ENCODE results near the gene ABL2. TPM values are rescaled to one million over a fixed set of nuclear protein-coding genes. Genes with fewer than 3 reads are reported as not detected.
"Not testable (repeated sequence)": the region's sequence is repeated elsewhere in the genome, so short reads cannot be mapped to it uniquely, and the experiment has no call there.

The ABL2 gene
- total RNA-seq, 1 donor from 2014 or later, result 35.8 TPM

DNA sequence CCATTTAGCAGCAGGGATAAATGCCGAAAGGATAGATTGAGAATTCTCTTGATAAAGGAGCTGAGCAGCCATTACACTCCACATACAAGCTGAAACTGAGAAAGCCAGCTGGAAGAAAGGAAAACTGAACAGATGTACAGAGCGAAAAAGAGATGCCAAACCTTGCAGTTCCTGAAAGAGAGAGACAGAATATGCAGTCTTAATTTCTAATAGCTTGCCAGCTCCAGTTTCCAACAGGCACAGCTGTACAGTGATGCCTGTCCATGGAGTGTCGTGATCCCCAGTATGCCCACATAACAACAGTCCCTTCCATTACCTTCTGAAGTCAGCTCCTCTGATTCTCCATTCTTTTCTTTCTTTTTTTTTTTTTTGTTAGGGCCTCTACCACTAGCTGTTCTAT lies 22.7 kb downstream of the ABL2 start:
- H3K4me3 ChIP-seq (ENCODE audit: low read depth, low read length), result no peak overlapping the region
- no peaks in the 10 kb centered on the region for H3K36me3 ChIP-seq (ENCODE audit: control insufficient read depth, insufficient read depth, low read length)
- H3K27me3 ChIP-seq (ENCODE audit: control insufficient read depth, insufficient read depth, low read length), result no peaks in the 10 kb centered on the region
- DNase-seq (ENCODE audit: low read depth) (no peak), FAIRE-seq (no peak)
- TF ChIP-seq, protein P1, sequence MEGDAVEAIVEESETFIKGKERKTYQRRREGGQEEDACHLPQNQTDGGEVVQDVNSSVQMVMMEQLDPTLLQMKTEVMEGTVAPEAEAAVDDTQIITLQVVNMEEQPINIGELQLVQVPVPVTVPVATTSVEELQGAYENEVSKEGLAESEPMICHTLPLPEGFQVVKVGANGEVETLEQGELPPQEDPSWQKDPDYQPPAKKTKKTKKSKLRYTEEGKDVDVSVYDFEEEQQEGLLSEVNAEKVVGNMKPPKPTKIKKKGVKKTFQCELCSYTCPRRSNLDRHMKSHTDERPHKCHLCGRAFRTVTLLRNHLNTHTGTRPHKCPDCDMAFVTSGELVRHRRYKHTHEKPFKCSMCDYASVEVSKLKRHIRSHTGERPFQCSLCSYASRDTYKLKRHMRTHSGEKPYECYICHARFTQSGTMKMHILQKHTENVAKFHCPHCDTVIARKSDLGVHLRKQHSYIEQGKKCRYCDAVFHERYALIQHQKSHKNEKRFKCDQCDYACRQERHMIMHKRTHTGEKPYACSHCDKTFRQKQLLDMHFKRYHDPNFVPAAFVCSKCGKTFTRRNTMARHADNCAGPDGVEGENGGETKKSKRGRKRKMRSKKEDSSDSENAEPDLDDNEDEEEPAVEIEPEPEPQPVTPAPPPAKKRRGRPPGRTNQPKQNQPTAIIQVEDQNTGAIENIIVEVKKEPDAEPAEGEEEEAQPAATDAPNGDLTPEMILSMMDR (IDR thresholded peaks at IDR 0.05; ENCODE audit: insufficient read depth, low read length, severe bottlenecking), result no peak

DNA sequence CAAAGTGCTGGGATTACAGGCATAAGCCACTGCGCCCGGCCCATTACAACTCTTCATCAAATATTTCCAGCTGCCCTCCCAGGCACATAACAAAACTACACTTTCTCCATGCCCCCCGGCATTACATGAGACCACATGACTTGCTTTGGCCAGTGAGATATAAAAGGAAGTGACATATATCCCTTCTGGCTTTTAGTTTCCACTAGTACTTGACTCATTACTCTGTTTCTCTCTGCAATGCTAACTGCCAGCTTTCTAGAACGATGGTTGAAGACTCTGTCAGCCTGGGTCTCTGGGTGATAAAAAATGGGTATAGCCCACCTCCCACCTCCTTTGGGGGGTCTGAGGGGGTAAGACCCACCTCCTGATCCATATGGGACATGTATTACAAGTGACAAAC lies 24.2 kb downstream of the ABL2 start:
- no peak overlapping the region for H3K4me3 ChIP-seq (ENCODE audit: low read depth, low read length)
- no peaks in the 10 kb centered on the region for H3K27me3 ChIP-seq (ENCODE audit: control insufficient read depth, insufficient read depth, low read length)
- FAIRE-seq (no peak), DNase-seq (ENCODE audit: low read depth) (no peak)
- H3K36me3 ChIP-seq (ENCODE audit: control insufficient read depth, insufficient read depth, low read length), result no peaks in the 10 kb centered on the region
- TF ChIP-seq, protein P1 (IDR thresholded peaks at IDR 0.05; ENCODE audit: insufficient read depth, low read length, severe bottlenecking), result no peak

GRCh38 chr1:179202161-179202560 lies 27.3 kb downstream of the ABL2 start:
- H3K27me3 ChIP-seq (ENCODE audit: control insufficient read depth, insufficient read depth, low read length), result no peaks in the 10 kb centered on the region
- TF ChIP-seq, protein P1 (IDR thresholded peaks at IDR 0.05; ENCODE audit: insufficient read depth, low read length, severe bottlenecking), result no peak
- FAIRE-seq (no peak), DNase-seq (ENCODE audit: low read depth) (no peak)
- H3K36me3 ChIP-seq (ENCODE audit: control insufficient read depth, insufficient read depth, low read length), result no peaks in the 10 kb centered on the region
- no peak overlapping the region for H3K4me3 ChIP-seq (ENCODE audit: low read depth, low read length)

GRCh38 chr1:179200586-179200985 lies 28.9 kb downstream of the ABL2 start:
- no peak for DNase-seq (ENCODE audit: low read depth)
- H3K4me3 ChIP-seq (ENCODE audit: low read depth, low read length), result no peak overlapping the region
- H3K27me3 ChIP-seq (ENCODE audit: control insufficient read depth, insufficient read depth, low read length), result no peaks in the 10 kb centered on the region
- no peaks in the 10 kb centered on the region for H3K36me3 ChIP-seq (ENCODE audit: control insufficient read depth, insufficient read depth, low read length)
- TF ChIP-seq, protein P1 (IDR thresholded peaks at IDR 0.05; ENCODE audit: insufficient read depth, low read length, severe bottlenecking), result no peak
- FAIRE-seq, result no peak

- DNase-seq (ENCODE audit: low read depth), result no peak
- no peak overlapping the region for H3K4me3 ChIP-seq (ENCODE audit: low read depth, low read length)
- no peak for FAIRE-seq
- H3K27me3 ChIP-seq (ENCODE audit: control insufficient read depth, insufficient read depth, low read length), result no peaks in the 10 kb centered on the region
- TF ChIP-seq, protein P1 (IDR thresholded peaks at IDR 0.05; ENCODE audit: insufficient read depth, low read length, severe bottlenecking), result no peak
- H3K36me3 ChIP-seq (ENCODE audit: control insufficient read depth, insufficient read depth, low read length), result no peaks in the 10 kb centered on the region
Measured at GRCh38 chr1:179197690-179198297, 31.7 kb downstream of the ABL2 start.

DNA sequence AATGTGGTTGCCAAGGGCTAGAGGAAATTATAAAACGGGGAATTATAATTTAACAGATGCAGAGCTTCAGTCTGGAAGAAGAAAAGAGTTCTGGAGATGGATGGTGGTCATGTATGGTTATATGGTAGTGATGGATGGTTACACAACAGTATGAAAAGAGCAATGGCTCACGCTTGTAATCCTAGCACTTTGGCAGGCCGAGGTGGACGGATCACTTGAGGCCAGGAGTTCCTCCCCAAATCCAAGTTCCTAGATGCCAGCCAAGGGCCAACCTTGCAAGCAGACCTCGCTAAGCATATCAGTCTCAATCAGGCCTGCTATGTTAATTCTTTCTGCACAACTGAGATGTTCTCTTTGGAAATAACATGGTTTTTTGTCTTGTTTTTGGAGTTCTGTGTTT lies 33.6 kb downstream of the ABL2 start:
- DNase-seq (ENCODE audit: low read depth); H3K27me3 ChIP-seq (ENCODE audit: control insufficient read depth, insufficient read depth, low read length); H3K36me3 ChIP-seq (ENCODE audit: control insufficient read depth, insufficient read depth, low read length); FAIRE-seq; H3K4me3 ChIP-seq (ENCODE audit: low read depth, low read length): not testable (repeated sequence)
